ENCODE measurements around the gene HES4.

- TF ChIP-seq REST (IDR thresholded peaks at IDR 0.05; ENCODE audit: low read depth), result no peak
- no peak for TF ChIP-seq RAD21 (IDR thresholded peaks at IDR 0.05; ENCODE audit: low read depth)
- no peak for TF ChIP-seq YY1 (IDR thresholded peaks at IDR 0.05; ENCODE audit: low read depth)
- no peak for TF ChIP-seq CEBPB (IDR thresholded peaks at IDR 0.05)
- TF ChIP-seq EP300 (IDR thresholded peaks at IDR 0.05; ENCODE audit: borderline replicate concordance), result no peak
- no peak for TF ChIP-seq TCF12 (IDR thresholded peaks at IDR 0.05; ENCODE audit: low read depth)
- TF ChIP-seq TAF1 (IDR thresholded peaks at IDR 0.05; ENCODE audit: low read depth), result no peak
- TF ChIP-seq USF1 (IDR thresholded peaks at IDR 0.05), result no peak
- TF ChIP-seq NFIC (IDR thresholded peaks at IDR 0.05), result no peak
- TF ChIP-seq ZBTB7A (IDR thresholded peaks at IDR 0.05; ENCODE audit: low read depth), result 0 out of 2 replicates have a peak, but pooled peaks have one; percentile 9
- TF ChIP-seq EGR1 (IDR thresholded peaks at IDR 0.05), result no peak
- TF ChIP-seq MAX (IDR thresholded peaks at IDR 0.05), result no peak
Measured at GRCh38 chr1:1026599-1027413, 26.9 kb upstream of the HES4 start.
